ENCODE measurements around the gene MTA3.
"Not testable (repeated sequence)": the region's sequence is repeated elsewhere in the genome, so short reads cannot be mapped to it uniquely, and the experiment has no call there.

MTA3 gene

DNA sequence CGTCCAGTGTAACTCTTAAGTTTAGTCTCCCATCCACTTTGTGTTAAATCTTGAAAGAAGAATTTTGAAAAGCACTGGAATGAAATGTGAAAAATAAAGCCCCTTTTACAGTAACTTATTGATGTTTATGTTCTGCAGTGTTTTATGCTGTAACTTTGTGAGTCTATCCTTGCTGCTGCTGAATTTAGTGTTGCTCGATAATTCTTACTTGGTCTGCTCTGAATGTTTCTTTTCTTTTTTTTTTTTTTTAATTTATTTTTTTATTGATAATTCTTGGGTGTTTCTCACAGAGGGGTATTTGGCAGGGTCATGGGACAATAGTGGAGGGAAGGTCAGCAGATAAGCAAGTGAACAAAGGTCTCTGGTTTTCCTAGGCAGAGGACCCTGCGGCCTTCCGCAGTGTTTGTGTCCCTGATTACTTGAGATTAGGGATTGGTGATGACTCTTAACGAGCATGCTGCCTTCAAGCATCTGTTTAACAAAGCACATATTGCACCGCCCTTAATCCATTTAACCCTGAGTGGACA, 36.0 kb downstream of the MTA3 start:
- not testable (repeated sequence) for H3K27me3 ChIP-seq (ENCODE audit: control insufficient read depth, insufficient read depth, low read length, poor library complexity, severe bottlenecking); H3K4me3 ChIP-seq (ENCODE audit: insufficient read depth, low read depth, low read length); H3K27ac ChIP-seq (ENCODE audit: insufficient read depth, low read depth, low read length, poor library complexity, severe bottlenecking); H3K36me3 ChIP-seq (ENCODE audit: control insufficient read depth, insufficient read depth, low read length); H3K4me1 ChIP-seq (ENCODE audit: control insufficient read depth, insufficient read depth, low read length); H3K9me3 ChIP-seq (ENCODE audit: control insufficient read depth, low read length)
- WGBS, 2 experiments: 94 to 100% methylated on average over 1 of the region's 6 CpGs

DNA sequence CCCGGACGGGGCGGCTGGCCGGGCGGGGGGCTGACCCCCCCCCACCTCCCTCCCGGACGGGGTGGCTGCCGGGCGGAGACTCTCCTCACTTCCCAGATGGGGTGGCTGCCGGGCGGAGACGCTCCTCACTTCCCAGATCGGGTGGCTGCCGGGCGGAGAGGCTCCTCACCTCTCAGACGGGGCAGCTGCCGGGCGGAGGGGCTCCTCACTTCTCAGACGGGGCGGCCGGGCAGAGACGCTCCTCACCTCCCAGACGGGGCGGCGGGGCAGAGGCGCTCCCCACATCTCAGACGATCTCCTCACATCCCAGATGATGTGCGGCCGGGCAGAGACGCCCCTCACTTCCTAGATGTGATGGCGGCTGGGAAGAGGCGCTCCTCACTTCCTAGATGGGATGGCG, 37.7 kb downstream of the MTA3 start:
- not testable (repeated sequence) for H3K9me3 ChIP-seq (ENCODE audit: control insufficient read depth, low read length); H3K27me3 ChIP-seq (ENCODE audit: control insufficient read depth, insufficient read depth, low read length, poor library complexity, severe bottlenecking); H3K27ac ChIP-seq (ENCODE audit: insufficient read depth, low read depth, low read length, poor library complexity, severe bottlenecking); H3K36me3 ChIP-seq (ENCODE audit: control insufficient read depth, insufficient read depth, low read length); H3K4me3 ChIP-seq (ENCODE audit: insufficient read depth, low read depth, low read length); H3K4me1 ChIP-seq (ENCODE audit: control insufficient read depth, insufficient read depth, low read length)
- WGBS, 2 experiments: 96 to 97% methylated on average over 30 of the region's 33 CpGs

DNA sequence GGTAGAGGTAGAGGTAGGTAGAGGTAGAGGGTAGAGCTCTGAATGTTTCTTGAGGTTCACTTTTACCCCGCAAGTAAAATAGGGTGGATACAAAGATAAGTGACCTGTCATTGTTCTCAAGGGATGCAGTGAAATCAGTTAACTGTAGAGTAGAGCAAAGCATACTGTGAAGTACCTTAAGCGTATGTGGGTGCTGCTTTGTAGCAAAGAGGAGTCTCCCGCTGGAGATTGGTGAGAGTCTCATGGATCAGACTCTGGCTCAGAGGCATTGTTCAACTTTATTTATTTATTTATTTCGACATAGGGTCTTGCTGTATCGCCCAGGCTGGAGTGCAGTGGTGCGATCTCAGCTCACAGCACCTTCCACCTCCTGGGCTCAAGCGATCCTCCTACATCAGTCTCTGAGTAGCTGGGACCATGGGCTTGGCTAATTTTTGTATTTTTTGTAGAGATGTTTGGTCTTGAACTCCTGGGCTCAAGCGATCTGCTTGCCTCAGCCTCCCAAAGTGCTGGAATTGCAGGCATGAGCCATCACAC, 38.7 kb downstream of the MTA3 start:
- no peaks in the 10 kb centered on the region for H3K27me3 ChIP-seq (ENCODE audit: control insufficient read depth, insufficient read depth, low read length, poor library complexity, severe bottlenecking)
- H3K36me3 ChIP-seq (ENCODE audit: control insufficient read depth, insufficient read depth, low read length): peaks cover 3% of the 10 kb centered on the region
- 72 to 73% methylated on average over 8 of the region's 8 CpGs for WGBS, 2 experiments
- no peaks in the 10 kb centered on the region for H3K4me1 ChIP-seq (ENCODE audit: control insufficient read depth, insufficient read depth, low read length)
- no peaks in the 10 kb centered on the region for H3K9me3 ChIP-seq (ENCODE audit: control insufficient read depth, low read length)
- H3K4me3 ChIP-seq (ENCODE audit: insufficient read depth, low read depth, low read length): no peak overlapping the region
- H3K27ac ChIP-seq (ENCODE audit: insufficient read depth, low read depth, low read length, poor library complexity, severe bottlenecking): no peak overlapping the region

DNA sequence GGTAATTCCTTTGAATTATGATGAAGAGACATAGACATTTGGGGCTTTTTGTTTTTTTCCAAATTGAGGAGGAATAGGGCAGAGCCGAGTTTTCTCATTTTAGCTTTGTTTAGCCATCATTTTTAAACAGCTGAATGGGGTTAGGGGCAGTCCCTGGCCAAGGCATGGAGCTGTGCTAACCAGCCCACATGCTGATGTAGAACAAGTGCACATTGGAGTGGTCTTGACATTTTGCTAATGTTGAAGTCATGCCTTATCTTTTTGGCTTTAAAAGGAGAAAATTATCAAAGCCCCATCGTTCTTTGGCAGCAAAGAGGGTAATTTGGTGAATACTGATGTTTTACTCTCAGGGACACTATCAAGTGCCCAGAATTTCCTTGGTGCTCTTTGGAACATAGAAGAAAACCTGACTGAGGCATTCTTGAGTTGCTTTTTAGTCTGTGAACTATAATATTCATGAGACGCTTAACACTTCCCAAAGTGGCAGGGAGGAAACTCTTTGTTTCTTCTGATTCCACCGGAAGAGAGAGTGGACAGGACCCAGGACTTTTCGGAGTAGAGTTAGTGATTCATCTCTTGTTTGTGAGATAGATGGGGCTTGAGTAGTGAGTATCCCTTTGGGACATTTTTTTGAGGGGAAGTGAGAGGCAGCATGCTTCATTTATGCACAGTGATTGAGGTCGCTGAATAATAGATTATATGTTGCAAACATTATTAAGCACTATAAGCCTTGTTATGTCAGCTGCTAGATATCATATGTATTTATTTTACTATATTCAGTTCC, 45.0 kb downstream of the MTA3 start:
- H3K4me1 ChIP-seq (ENCODE audit: control insufficient read depth, insufficient read depth, low read length): no peaks in the 10 kb centered on the region
- no peak overlapping the region for H3K4me3 ChIP-seq (ENCODE audit: insufficient read depth, low read depth, low read length)
- WGBS, 2 experiments: 94 to 97% methylated on average over 5 to 6 of the region's 6 CpGs
- H3K27me3 ChIP-seq (ENCODE audit: control insufficient read depth, insufficient read depth, low read length, poor library complexity, severe bottlenecking): no peaks in the 10 kb centered on the region
- H3K27ac ChIP-seq (ENCODE audit: insufficient read depth, low read depth, low read length, poor library complexity, severe bottlenecking): no peak overlapping the region
- no peaks in the 10 kb centered on the region for H3K9me3 ChIP-seq (ENCODE audit: control insufficient read depth, low read length)
- peaks cover 7% of the 10 kb centered on the region for H3K36me3 ChIP-seq (ENCODE audit: control insufficient read depth, insufficient read depth, low read length)

DNA sequence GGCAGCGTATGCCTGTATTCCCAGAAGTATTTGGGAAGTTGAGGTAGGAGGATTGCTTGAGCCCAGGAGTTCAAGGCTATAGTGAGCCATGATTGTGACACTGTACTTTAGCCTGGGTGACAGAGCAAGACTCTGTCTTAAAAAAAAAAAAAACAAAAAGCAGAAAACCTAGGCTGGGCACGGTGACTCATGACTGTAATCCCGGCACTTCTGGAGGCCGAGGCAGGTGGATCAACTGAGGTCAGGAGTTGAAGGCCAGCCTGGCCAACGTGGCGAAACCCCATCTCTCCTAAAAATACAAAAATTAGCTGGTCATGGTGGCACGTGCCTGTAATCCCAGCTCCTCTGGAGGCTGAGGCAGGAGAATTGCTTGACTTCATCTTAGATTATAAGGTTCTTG, 46.4 kb downstream of the MTA3 start:
- 92 to 97% methylated on average over 7 of the region's 7 CpGs for WGBS, 2 experiments
- H3K4me1 ChIP-seq (ENCODE audit: control insufficient read depth, insufficient read depth, low read length): no peaks in the 10 kb centered on the region
- no peak overlapping the region for H3K4me3 ChIP-seq (ENCODE audit: insufficient read depth, low read depth, low read length)
- H3K27me3 ChIP-seq (ENCODE audit: control insufficient read depth, insufficient read depth, low read length, poor library complexity, severe bottlenecking): no peaks in the 10 kb centered on the region
- H3K36me3 ChIP-seq (ENCODE audit: control insufficient read depth, insufficient read depth, low read length): peaks cover 15% of the 10 kb centered on the region
- no peaks in the 10 kb centered on the region for H3K9me3 ChIP-seq (ENCODE audit: control insufficient read depth, low read length)
- H3K27ac ChIP-seq (ENCODE audit: insufficient read depth, low read depth, low read length, poor library complexity, severe bottlenecking): no peak overlapping the region

DNA sequence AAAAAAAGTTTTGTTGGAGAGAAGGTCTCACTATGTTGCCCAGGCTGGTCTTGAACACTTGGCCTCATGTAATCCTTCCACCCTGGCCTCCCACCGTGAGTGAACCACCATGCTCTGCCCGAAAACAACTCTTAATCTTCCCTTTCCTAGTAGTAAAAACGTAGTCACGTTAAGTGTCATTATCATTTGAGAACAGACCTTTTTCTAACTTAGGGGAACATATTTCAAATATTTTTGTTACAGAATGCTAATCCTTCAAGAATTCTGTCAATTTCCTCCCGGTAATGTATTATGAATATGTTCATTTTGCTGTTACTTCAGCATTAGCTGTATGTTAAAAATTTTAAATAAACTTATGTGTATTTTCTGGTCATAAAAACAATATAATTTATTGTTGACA, 49.7 kb downstream of the MTA3 start:
- no peak overlapping the region for H3K27ac ChIP-seq (ENCODE audit: insufficient read depth, low read depth, low read length, poor library complexity, severe bottlenecking)
- no peak overlapping the region for H3K4me3 ChIP-seq (ENCODE audit: insufficient read depth, low read depth, low read length)
- no peaks in the 10 kb centered on the region for H3K27me3 ChIP-seq (ENCODE audit: control insufficient read depth, insufficient read depth, low read length, poor library complexity, severe bottlenecking)
- 96% methylated on average over 4 of the region's 5 CpGs for WGBS, 2 experiments
- no peaks in the 10 kb centered on the region for H3K9me3 ChIP-seq (ENCODE audit: control insufficient read depth, low read length)
- H3K36me3 ChIP-seq (ENCODE audit: control insufficient read depth, insufficient read depth, low read length): peaks cover 21% of the 10 kb centered on the region
- H3K4me1 ChIP-seq (ENCODE audit: control insufficient read depth, insufficient read depth, low read length): no peaks in the 10 kb centered on the region

DNA sequence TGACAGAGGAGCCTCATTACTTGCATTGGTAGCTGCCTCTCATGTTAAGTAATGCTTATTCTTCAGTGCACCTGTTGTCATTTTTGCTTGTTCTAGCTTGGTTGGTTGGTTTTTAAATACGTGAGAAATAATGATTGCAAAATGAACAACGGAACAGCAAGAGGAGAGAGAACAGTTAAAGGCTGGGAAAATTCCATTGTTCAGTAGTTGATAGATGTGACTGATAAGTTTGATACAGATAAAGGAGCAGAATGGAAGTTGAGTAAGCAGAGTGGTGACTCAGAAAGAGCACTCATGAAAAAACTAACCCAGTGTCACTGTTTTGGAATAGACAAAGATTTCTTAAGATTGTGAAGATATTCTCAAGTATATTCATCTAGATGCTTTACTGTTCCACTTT, 50.5 kb downstream of the MTA3 start:
- WGBS, 2 experiments: 95 to 96% methylated on average over 2 of the region's 2 CpGs
- Histone ChIP-seq H3K36me3 (ENCODE audit: control insufficient read depth, insufficient read depth, low read length) (peaks cover 20% of the 10 kb centered on the region), H3K27me3 (ENCODE audit: control insufficient read depth, insufficient read depth, low read length, poor library complexity, severe bottlenecking) (no peaks in the 10 kb centered on the region), H3K4me3 (ENCODE audit: insufficient read depth, low read depth, low read length) (no peak overlapping the region), H3K4me1 (ENCODE audit: control insufficient read depth, insufficient read depth, low read length) (no peaks in the 10 kb centered on the region), H3K27ac (ENCODE audit: insufficient read depth, low read depth, low read length, poor library complexity, severe bottlenecking) (no peak overlapping the region), H3K9me3 (ENCODE audit: control insufficient read depth, low read length) (no peaks in the 10 kb centered on the region)

DNA sequence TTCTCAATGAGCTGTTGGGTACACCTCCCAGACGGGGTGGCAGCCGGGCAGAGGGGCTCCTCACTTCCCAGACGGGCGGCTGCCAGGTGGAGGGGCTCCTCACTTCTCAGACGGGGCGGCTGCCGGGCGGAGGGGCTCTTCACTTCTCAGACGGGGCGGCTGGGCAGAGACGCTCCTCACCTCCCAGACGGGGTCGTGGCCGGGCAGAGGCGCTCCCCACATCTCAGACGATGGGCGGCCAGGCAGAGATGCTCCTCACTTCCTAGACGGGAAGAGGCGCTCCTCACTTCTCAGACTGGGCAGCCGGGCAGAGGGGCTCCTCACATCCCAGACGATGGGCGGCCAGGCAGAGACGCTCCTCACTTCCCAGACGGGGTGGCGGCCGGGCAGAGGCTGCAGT, 53.2 kb downstream of the MTA3 start:
- H3K4me3 ChIP-seq (ENCODE audit: insufficient read depth, low read depth, low read length); H3K4me1 ChIP-seq (ENCODE audit: control insufficient read depth, insufficient read depth, low read length); H3K27ac ChIP-seq (ENCODE audit: insufficient read depth, low read depth, low read length, poor library complexity, severe bottlenecking); H3K27me3 ChIP-seq (ENCODE audit: control insufficient read depth, insufficient read depth, low read length, poor library complexity, severe bottlenecking); H3K9me3 ChIP-seq (ENCODE audit: control insufficient read depth, low read length): not testable (repeated sequence)
- peaks cover 18% of the 10 kb centered on the region for H3K36me3 ChIP-seq (ENCODE audit: control insufficient read depth, insufficient read depth, low read length)
- 94% methylated on average over 23 to 26 of the region's 26 CpGs for WGBS, 2 experiments

DNA sequence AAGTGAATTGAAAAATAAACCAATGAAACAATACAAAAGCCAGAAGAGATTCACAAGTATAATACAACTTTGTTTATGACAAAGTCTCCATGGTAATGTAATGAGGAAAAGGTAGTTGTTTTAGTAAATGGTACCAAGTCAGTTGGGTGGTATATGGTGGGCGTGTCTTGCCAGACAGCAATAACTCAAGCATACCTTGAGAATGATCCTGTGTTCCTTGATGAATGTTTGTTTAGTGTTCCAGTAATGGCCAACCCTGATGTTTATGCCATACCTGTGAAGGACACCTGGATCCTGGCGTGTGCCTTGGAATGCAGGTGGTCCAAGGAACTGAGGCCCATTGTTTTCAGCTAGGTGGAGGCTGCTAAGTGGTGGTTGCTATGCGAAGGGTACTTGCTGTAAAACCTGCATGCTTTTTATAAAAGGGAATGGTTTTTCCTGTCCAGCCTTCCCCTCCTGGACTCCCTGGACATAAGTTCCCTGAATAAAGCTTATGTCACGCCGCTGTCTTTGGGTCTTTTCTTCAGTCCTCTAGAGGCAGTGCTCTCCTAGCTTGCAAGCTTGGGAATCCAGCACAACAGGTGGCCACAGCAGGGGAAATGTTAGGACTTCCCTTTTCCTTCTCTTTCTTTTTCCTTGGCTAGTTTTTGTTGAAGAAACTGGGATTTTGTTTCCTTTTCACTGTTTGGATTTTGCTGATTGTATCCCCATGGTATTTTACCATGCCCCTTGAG, 54.7 kb downstream of the MTA3 start:
- no peaks in the 10 kb centered on the region for H3K27me3 ChIP-seq (ENCODE audit: control insufficient read depth, insufficient read depth, low read length, poor library complexity, severe bottlenecking)
- H3K36me3 ChIP-seq (ENCODE audit: control insufficient read depth, insufficient read depth, low read length): peaks cover 18% of the 10 kb centered on the region
- no peak overlapping the region for H3K4me3 ChIP-seq (ENCODE audit: insufficient read depth, low read depth, low read length)
- H3K4me1 ChIP-seq (ENCODE audit: control insufficient read depth, insufficient read depth, low read length): no peaks in the 10 kb centered on the region
- 69 to 72% methylated on average over 5 of the region's 5 CpGs for WGBS, 2 experiments
- H3K9me3 ChIP-seq (ENCODE audit: control insufficient read depth, low read length): no peaks in the 10 kb centered on the region
- no peak overlapping the region for H3K27ac ChIP-seq (ENCODE audit: insufficient read depth, low read depth, low read length, poor library complexity, severe bottlenecking)

DNA sequence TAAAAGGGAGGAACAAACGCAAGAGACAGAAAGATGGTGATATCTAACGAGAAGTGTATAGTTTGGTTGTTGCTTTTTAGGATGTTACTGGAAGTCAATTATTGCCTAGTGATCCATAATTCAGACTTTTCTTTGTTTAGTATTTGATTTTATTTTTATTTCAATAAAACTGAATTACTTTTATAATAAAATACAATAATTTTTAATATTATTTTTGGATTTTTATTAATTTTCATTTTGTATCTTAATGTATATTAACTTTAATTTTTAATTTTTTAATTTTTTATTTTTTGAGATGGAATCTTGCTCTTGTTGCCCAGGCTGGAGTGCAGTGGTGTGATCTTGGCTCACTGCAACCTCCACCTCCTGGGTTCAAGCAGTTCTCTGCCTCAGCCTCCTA, 55.6 kb downstream of the MTA3 start:
- Histone ChIP-seq H3K27ac (ENCODE audit: insufficient read depth, low read depth, low read length, poor library complexity, severe bottlenecking) (no peak overlapping the region), H3K9me3 (ENCODE audit: control insufficient read depth, low read length) (no peaks in the 10 kb centered on the region), H3K4me1 (ENCODE audit: control insufficient read depth, insufficient read depth, low read length) (no peaks in the 10 kb centered on the region), H3K4me3 (ENCODE audit: insufficient read depth, low read depth, low read length) (no peak overlapping the region), H3K36me3 (ENCODE audit: control insufficient read depth, insufficient read depth, low read length) (peaks cover 11% of the 10 kb centered on the region), H3K27me3 (ENCODE audit: control insufficient read depth, insufficient read depth, low read length, poor library complexity, severe bottlenecking) (no peaks in the 10 kb centered on the region)
- WGBS, 2 experiments: 93 to 98% methylated on average over 2 of the region's 2 CpGs
